ENCODE data around the gene PACC1.

- TF ChIP-seq FOS (IDR thresholded peaks at IDR 0.05; ENCODE audit: borderline replicate concordance, insufficient read depth, low read length), result no peak
- no peak for TF ChIP-seq POLR2AphosphoS5 (IDR thresholded peaks at IDR 0.05; ENCODE audit: insufficient read depth, low read depth, low read length)
- no peak for TF ChIP-seq CTCF (IDR thresholded peaks at IDR 0.05; ENCODE audit: extremely low read depth in 1 of 2, insufficient read depth in 1 of 2, low read depth in 1 of 2, low read length in 2 of 2)
- no peak for TF ChIP-seq POLR2A (IDR thresholded peaks at IDR 0.05; ENCODE audit: low read depth, low read length)
- TF ChIP-seq EZH2 (IDR thresholded peaks at IDR 0.05; ENCODE audit: borderline replicate concordance, low read depth, low read length, severe bottlenecking), result no peak
- TF ChIP-seq JUN (IDR thresholded peaks at IDR 0.05; ENCODE audit: borderline replicate concordance, insufficient read depth, insufficient read length, low read depth), result no peak
- no peak for TF ChIP-seq MYC (IDR thresholded peaks at IDR 0.05; ENCODE audit: low read depth, low read length)
- TF ChIP-seq, protein P1, sequence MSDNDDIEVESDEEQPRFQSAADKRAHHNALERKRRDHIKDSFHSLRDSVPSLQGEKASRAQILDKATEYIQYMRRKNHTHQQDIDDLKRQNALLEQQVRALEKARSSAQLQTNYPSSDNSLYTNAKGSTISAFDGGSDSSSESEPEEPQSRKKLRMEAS (IDR thresholded peaks at IDR 0.05; ENCODE audit: insufficient read depth, insufficient read length), result no peak
These were observed 73.6 kb downstream of the PACC1 start for GRCh38 chr1:212341090-212341489.
